ENCODE data around the gene KRTAP5-4.
"Not testable (repeated sequence)": the region's sequence is repeated elsewhere in the genome, so short reads cannot be mapped to it uniquely, and the experiment has no call there.

The KRTAP5-4 gene

DNA sequence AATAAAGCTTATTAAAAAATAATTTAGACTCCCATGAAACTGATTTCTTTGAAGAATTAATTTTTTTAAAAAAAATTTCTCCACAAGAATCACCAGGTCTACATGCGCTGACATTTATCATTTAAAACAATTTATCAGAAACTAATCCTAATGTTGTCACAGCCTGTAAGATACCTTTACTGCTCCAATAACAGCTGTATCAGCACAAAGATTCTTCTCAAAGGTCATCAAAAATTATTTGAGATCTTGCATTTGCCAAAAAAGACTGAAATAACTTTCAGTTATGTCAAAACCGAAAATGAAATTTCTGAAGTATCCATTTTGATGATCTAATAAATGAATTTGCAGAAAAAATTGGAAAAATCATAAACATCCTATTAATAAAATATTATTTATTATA lies 15.7 kb upstream of the KRTAP5-4 start:
- no peak for DNase-seq (ENCODE audit: low read depth)

GRCh38 chr11:1636291-1636950 lies 14.5 kb upstream of the KRTAP5-4 start:
- DNase-seq (ENCODE audit: low read depth), result no peak

- no peak for DNase-seq (ENCODE audit: low read depth)
These were observed 11.9 kb upstream of the KRTAP5-4 start for GRCh38 chr11:1633864-1634263.

- no peak for DNase-seq (ENCODE audit: low read depth)
These were observed 10.2 kb upstream of the KRTAP5-4 start for GRCh38 chr11:1632053-1632714.

- no peak for DNase-seq (ENCODE audit: low read depth)
These were observed 9.2 kb upstream of the KRTAP5-4 start for GRCh38 chr11:1631066-1631568.

DNA sequence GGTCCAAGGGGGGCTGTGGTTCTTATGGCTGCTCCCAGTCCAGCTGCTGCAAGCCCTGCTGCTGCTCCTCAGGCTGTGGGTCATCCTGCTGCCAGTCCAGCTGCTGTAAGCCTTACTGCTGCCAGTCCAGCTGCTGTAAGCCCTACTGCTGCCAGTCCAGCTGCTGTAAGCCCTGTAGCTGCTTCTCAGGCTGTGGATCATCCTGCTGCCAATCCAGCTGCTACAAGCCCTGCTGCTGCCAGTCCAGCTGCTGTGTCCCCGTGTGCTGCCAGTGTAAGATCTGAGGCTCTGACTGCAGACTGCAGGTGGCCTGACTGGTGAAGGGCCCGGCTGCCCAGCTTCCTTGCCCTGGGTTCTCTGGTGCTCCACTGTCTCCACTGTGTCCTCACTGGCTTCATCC lies 8.3 kb upstream of the KRTAP5-4 start:
- DNase-seq (ENCODE audit: low read depth), result no peak

DNA sequence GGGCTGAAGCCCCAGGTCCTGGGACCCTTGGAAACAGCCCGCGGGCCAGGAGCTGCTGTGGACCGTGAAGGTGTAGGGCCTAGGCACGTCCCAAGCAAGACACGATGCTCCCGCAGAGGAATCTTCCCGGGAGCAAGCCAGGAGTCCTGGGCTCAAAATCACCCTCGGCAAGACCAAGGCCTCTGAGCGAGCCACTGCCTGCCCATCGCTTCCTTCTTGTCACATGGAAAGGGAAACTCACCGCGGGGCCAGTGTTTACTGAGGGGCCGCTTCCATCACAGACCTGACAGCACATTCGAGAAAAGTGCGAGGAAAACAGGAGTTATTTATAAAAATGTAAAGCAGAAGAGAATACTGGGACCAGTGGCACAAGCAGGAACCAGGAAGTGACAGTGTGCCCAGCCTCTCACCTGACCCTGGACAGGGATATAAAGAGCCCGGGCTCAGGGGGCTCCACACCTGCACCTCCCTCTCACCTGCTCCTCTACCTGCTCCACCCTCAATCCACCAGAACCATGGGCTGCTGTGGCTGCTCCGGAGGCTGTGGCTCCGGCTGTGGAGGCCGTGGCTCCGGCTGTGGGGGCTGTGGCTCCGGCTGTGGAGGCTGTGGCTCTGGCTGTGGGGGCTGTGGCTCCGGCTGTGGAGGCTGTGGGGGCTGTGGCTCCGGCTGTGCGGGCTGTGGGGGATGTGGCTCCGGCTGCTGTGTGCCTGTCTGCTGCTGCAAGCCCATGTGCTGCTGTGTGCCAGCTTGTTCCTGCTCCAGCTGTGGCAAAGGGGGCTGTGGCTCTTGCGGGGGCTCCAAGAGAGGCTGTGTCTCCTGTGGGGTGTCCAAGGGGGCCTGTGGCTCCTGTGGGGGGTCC lies 7.6 kb upstream of the KRTAP5-4 start, which contains the start of gene KRTAP5-5:
Gene KRTAP5-5, plus strand, starts transcription at position 450 of the 860 bp plus-strand sequence. Its CDS starts 66 bp downstream, at position 516.
- DNase-seq (ENCODE audit: low read depth), result no peak

DNA sequence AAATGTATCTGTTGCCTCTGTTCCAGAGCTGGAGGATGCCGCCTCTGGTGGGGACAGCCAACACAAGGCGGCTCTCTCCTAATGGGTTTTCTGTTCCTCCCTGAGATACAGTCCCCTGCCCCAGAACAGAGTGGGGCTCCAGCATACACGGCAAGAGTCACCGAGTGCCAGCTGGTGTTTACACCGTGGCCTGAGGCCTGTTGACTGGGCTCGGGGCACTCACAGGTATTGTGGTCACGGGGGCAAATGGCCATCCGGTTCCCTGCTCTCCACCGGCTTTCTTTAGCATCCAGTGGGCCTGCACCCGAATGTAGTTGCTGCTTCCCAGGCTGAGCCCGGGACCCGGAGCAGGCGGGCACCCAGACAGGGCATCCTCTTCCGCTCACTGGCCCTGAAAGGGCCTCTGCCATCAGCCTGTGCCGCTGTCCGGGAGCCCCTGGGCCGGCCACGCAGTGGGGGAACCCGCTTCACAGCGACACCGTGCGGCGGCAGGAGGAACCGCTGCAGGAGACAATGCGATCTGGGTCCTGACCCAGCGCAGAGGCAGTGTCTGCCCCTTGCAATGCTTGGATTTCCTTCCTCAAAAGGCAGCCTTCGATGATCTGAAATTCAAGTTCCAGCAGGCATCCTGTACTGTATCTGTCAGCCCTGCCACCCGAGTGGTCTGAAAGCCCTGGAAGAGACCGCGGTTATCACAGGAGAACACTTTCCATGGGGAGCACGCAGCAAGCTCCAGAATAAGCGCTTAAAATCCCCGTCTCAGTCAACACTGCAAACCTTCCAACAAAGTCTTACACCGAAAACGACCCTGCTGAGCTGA lies 6.8 kb upstream of the KRTAP5-4 start:
- peak; percentile 31 for DNase-seq (ENCODE audit: low read depth)

DNA sequence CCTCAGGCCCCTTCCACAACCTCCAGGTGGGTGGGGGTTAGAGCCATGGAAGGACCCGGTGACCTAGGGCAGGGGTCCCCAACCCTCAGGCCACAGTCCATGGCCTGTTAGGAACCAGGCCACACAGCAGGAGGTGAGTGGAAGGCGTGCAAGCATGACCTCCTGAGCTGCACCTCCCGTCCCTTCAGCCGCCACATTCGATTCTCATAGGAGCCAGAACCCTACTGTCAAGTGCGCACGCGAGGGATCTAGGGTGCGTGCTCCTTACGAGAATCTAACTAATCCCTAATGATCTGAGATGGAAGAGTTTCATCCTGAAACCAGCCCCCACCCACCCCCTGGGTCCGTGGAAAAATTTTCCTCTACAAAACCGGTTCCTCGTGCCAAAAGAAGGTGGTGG lies 3.6 kb upstream of the KRTAP5-4 start:
- no peak for DNase-seq (ENCODE audit: low read depth)

GRCh38 chr11:1624621-1625020 lies 2.7 kb upstream of the KRTAP5-4 start:
- DNase-seq (ENCODE audit: low read depth), result no peak

- no peak for DNase-seq (ENCODE audit: low read depth)
These were observed 1.8 kb upstream of the KRTAP5-4 start for GRCh38 chr11:1623716-1624115.

GRCh38 chr11:1619449-1619848 lies 2.5 kb downstream of the KRTAP5-4 start:
- DNase-seq (ENCODE audit: low read depth), result no peak

GRCh38 chr11:1618231-1618630 lies 3.7 kb downstream of the KRTAP5-4 start:
- DNase-seq (ENCODE audit: low read depth), result no peak

- DNase-seq (ENCODE audit: low read depth), result no peak
These were observed 13.6 kb downstream of the KRTAP5-4 start, which contains the start of gene KRTAP5-3 for GRCh38 chr11:1608363-1608762. TSS of gene KRTAP5-3 (minus strand) at chr11:1608463. CDS start at chr11:1608385, 78 bp downstream.

- DNase-seq (ENCODE audit: low read depth), result not testable (repeated sequence)
These were observed 14.0 kb downstream of the KRTAP5-4 start for GRCh38 chr11:1607901-1608300.

GRCh38 chr11:1607156-1607845 lies 14.6 kb downstream of the KRTAP5-4 start:
- DNase-seq (ENCODE audit: low read depth), result not testable (repeated sequence)

DNA sequence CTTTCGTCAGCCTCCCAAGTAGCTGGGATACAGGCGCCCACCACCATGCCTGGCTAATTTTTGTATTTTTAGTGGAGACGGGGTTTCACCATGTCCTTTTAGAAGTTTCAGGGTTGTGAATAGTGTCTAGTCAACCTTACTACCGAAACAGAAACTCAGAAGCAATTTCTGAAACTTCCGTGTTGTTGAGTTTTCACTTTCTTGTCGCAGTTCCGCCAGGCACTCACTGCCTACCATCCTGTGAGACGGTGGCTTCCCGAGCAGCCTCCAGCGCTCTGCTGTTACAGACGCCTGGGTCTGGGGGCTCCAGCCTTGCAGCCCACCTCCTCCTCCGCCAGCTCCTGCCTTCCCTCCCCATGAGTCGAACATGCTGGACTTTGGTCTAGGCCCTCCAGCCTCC lies 16.0 kb downstream of the KRTAP5-4 start:
- not testable (repeated sequence) for DNase-seq (ENCODE audit: low read depth)

- no peak for DNase-seq (ENCODE audit: low read depth)
These were observed 17.2 kb downstream of the KRTAP5-4 start for GRCh38 chr11:1604711-1605110.

GRCh38 chr11:1604181-1604580 lies 17.8 kb downstream of the KRTAP5-4 start:
- DNase-seq (ENCODE audit: low read depth), result no peak

- DNase-seq (ENCODE audit: low read depth), result no peak
These were observed 18.3 kb downstream of the KRTAP5-4 start for GRCh38 chr11:1603629-1604028.

DNA sequence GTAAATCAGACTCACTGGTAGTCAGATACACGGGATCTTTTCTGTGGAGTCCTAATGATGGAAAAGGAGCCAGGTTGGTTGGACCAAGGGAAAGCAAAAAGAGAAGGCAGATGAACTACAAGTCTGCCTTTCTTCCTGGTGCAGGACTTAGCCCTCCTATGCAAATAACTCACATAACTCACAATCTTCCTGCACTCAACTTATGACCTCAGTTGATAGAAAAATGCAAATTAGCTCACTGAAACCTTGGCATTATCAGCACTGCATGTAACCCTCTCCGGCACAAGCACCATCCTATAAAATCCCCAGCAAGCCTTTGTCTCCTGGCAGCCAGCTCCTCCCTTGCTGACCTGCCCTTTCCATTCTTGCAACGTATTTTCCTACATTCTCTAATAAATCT lies 20.3 kb downstream of the KRTAP5-4 start:
- DNase-seq (ENCODE audit: low read depth), result not testable (repeated sequence)
